ENCODE measurements around the gene PPM1N. TPM values are rescaled to one million over a fixed set of nuclear protein-coding genes. Genes with fewer than 3 reads are reported as not detected.

PPM1N gene
- polyA plus RNA-seq, 1 donor from 2014 or later = 4.0 TPM

- Mint-ChIP-seq H3K27me3 (peaks cover 15% of the 10 kb centered on the region), H3K4me3 (peak overlapping the region; percentile 92 to 99 (median 98)), H3K27ac (peak overlapping the region; percentile 99 to 100 (median 99)), H3K36me3 (no peaks in the 10 kb centered on the region), H3K4me1 (peaks cover 12 to 23% (median 12%) of the 10 kb centered on the region in 3 donors), H3K9me3 (no peaks in the 10 kb centered on the region)
Observed at GRCh38 chr19:45467115-45467455, 31.2 kb upstream of the PPM1N start.

GRCh38 chr19:45467456-45468158, 30.6 kb upstream of the PPM1N start, which contains the start of gene FOSB:
Gene FOSB, plus strand, starts transcription at chr19:45467996. Its CDS starts 591 bp downstream, at chr19:45468587.
- H3K27ac Mint-ChIP-seq = peak within 1 kb of the TSS; percentile 99 to 100 (median 99)
- peaks cover 12 to 23% (median 17%) of the 10 kb centered on the region in 3 donors for H3K4me1 Mint-ChIP-seq
- peak within 1 kb of the TSS; percentile 92 to 99 (median 98) for H3K4me3 Mint-ChIP-seq

GRCh38 chr19:45468159-45468651, 30.0 kb upstream of the PPM1N start:
- Mint-ChIP-seq H3K9me3 (no peaks in the 10 kb centered on the region), H3K27me3 (peaks cover 22% of the 10 kb centered on the region), H3K4me1 (peaks cover 12 to 23% (median 19%) of the 10 kb centered on the region in 3 donors), H3K4me3 (peak overlapping the region; percentile 92 to 99 (median 98)), H3K36me3 (peaks cover 2% of the 10 kb centered on the region), H3K27ac (peak overlapping the region; percentile 99 to 100 (median 99))

More at GRCh38 chr19:45467456-45468158, 30.6 kb upstream of the PPM1N start, which contains the start of gene FOSB:
- H3K36me3 Mint-ChIP-seq = no peaks in the 10 kb centered on the region
- peaks cover 17% of the 10 kb centered on the region for H3K27me3 Mint-ChIP-seq
- H3K9me3 Mint-ChIP-seq = no peaks in the 10 kb centered on the region

- Mint-ChIP-seq H3K27me3 (peaks cover 26% of the 10 kb centered on the region), H3K4me3 (peak overlapping the region; percentile 92 to 99 (median 98)), H3K4me1 (peaks cover 12 to 23% (median 19%) of the 10 kb centered on the region in 3 donors), H3K9me3 (no peaks in the 10 kb centered on the region), H3K27ac (peak overlapping the region; percentile 99 to 100 (median 99)), H3K36me3 (peaks cover 2% of the 10 kb centered on the region)
Observed at GRCh38 chr19:45468803-45469131, 29.5 kb upstream of the PPM1N start.

GRCh38 chr19:45469132-45469944, 28.9 kb upstream of the PPM1N start:
- peaks cover 2% of the 10 kb centered on the region for H3K36me3 Mint-ChIP-seq
- H3K4me3 Mint-ChIP-seq = peak overlapping the region; percentile 92 to 99 (median 98)
- peak overlapping the region; percentile 99 to 100 (median 99) for H3K27ac Mint-ChIP-seq
- H3K4me1 Mint-ChIP-seq = peaks cover 12 to 23% (median 19%) of the 10 kb centered on the region in 3 donors
- H3K27me3 Mint-ChIP-seq = peaks cover 32% of the 10 kb centered on the region
- no peaks in the 10 kb centered on the region for H3K9me3 Mint-ChIP-seq

GRCh38 chr19:45469945-45470761, 28.1 kb upstream of the PPM1N start:
- H3K36me3 Mint-ChIP-seq = peaks cover 2% of the 10 kb centered on the region
- H3K4me3 Mint-ChIP-seq = peak overlapping the region; percentile 92 to 99 (median 98)
- H3K27me3 Mint-ChIP-seq = peaks cover 29% of the 10 kb centered on the region
- peak overlapping the region; percentile 99 to 100 (median 99) for H3K27ac Mint-ChIP-seq
- H3K9me3 Mint-ChIP-seq = peaks cover 0 to 1% (median 0%) of the 10 kb centered on the region in 3 donors
- peaks cover 15 to 17% (median 16%) of the 10 kb centered on the region in 3 donors for H3K4me1 Mint-ChIP-seq

GRCh38 chr19:45470762-45471081, 27.5 kb upstream of the PPM1N start:
- peaks cover 0 to 2% (median 0%) of the 10 kb centered on the region in 3 donors for H3K9me3 Mint-ChIP-seq
- peaks cover 16 to 17% (median 16%) of the 10 kb centered on the region in 3 donors for H3K4me1 Mint-ChIP-seq
- peak overlapping the region; percentile 99 to 100 (median 99) for H3K27ac Mint-ChIP-seq
- peak overlapping the region in 3 of 4 donors; percentile 54 to 99 (median 92) for H3K4me3 Mint-ChIP-seq
- peaks cover 29% of the 10 kb centered on the region for H3K27me3 Mint-ChIP-seq
- peaks cover 2% of the 10 kb centered on the region for H3K36me3 Mint-ChIP-seq

- Mint-ChIP-seq H3K36me3 (peaks cover 2% of the 10 kb centered on the region), H3K27me3 (peaks cover 29% of the 10 kb centered on the region), H3K4me3 (peak overlapping the region; percentile 38 to 99 (median 52)), H3K27ac (peak overlapping the region; percentile 99 to 100 (median 99)), H3K9me3 (peaks cover 0 to 2% (median 0%) of the 10 kb centered on the region in 3 donors), H3K4me1 (peaks cover 15 to 19% (median 16%) of the 10 kb centered on the region in 3 donors)
Observed at GRCh38 chr19:45471111-45471930, 26.9 kb upstream of the PPM1N start.

GRCh38 chr19:45471931-45472562, 26.2 kb upstream of the PPM1N start:
- H3K36me3 Mint-ChIP-seq = peaks cover 2% of the 10 kb centered on the region
- peaks cover 0 to 2% (median 0%) of the 10 kb centered on the region in 3 donors for H3K9me3 Mint-ChIP-seq
- H3K27ac Mint-ChIP-seq = peak overlapping the region; percentile 89 to 100 (median 96)
- H3K27me3 Mint-ChIP-seq = peaks cover 31% of the 10 kb centered on the region
- peak overlapping the region; percentile 12 to 99 (median 48) for H3K4me3 Mint-ChIP-seq
- peaks cover 15 to 21% (median 17%) of the 10 kb centered on the region in 3 donors for H3K4me1 Mint-ChIP-seq

- peak overlapping the region; percentile 89 to 100 (median 96) for H3K27ac Mint-ChIP-seq
- H3K4me1 Mint-ChIP-seq = peaks cover 14 to 21% (median 20%) of the 10 kb centered on the region in 3 donors
- peak overlapping the region; percentile 12 to 99 (median 60) for H3K4me3 Mint-ChIP-seq
- peaks cover 2% of the 10 kb centered on the region for H3K36me3 Mint-ChIP-seq
- peaks cover 31% of the 10 kb centered on the region for H3K27me3 Mint-ChIP-seq
- H3K9me3 Mint-ChIP-seq = peaks cover 0 to 2% (median 0%) of the 10 kb centered on the region in 3 donors
Observed at GRCh38 chr19:45472563-45473366, 25.5 kb upstream of the PPM1N start.

GRCh38 chr19:45473367-45473681, 24.9 kb upstream of the PPM1N start:
- H3K9me3 Mint-ChIP-seq = peaks cover 0 to 2% (median 0%) of the 10 kb centered on the region in 3 donors
- H3K27me3 Mint-ChIP-seq = peaks cover 31% of the 10 kb centered on the region
- H3K27ac Mint-ChIP-seq = peak overlapping the region in 2 of 3 donors; percentile 77 to 100
- H3K4me3 Mint-ChIP-seq = peak overlapping the region in 1 of 4 donors; percentile 99
- H3K4me1 Mint-ChIP-seq = peaks cover 19 to 26% (median 25%) of the 10 kb centered on the region in 3 donors
- H3K36me3 Mint-ChIP-seq = peaks cover 2% of the 10 kb centered on the region

- Mint-ChIP-seq H3K36me3 (peaks cover 2% of the 10 kb centered on the region), H3K27me3 (peaks cover 31% of the 10 kb centered on the region), H3K4me1 (peaks cover 20 to 27% (median 27%) of the 10 kb centered on the region in 3 donors), H3K4me3 (peak overlapping the region in 3 of 4 donors; percentile 25 to 99 (median 64)), H3K9me3 (peaks cover 0 to 2% (median 0%) of the 10 kb centered on the region in 3 donors), H3K27ac (peak overlapping the region; percentile 82 to 100 (median 95))
Observed at GRCh38 chr19:45473682-45474605, 24.3 kb upstream of the PPM1N start.

Measured in IgD-negative memory B cell (primary cell).